ENCODE results near the gene ENG.

GRCh38 chr9:127870887-127871286, 16.4 kb upstream of the ENG start:
- no peak for TF ChIP-seq CTCF (IDR thresholded peaks at IDR 0.05)
- no peak for TF ChIP-seq POLR2A (IDR thresholded peaks at IDR 0.05)
